Mesenchymal stem cell (in vitro differentiated cells and primary cell): ENCODE measurements around the gene NRBF2.
"Not testable (repeated sequence)": the region's sequence is repeated elsewhere in the genome, so short reads cannot be mapped to it uniquely, and the experiment has no call there.

Source experiments
- DNase-seq: peaks from one replicate; pipeline ENCODE4 v3.0.0-alpha.2; 2013
- H2AFZ ChIP-seq: one replicate; pipeline ENCODE4 v1.6.1; 2013; ENCODE audit warnings: low read depth, mild to moderate bottlenecking, control low read depth, inconsistent platforms, low read length, moderate library complexity
- H2AK5ac ChIP-seq: 2 replicates; pipeline ENCODE4 v1.6.1; 2013; ENCODE audit warnings: low read length, moderate library complexity, mild to moderate bottlenecking, inconsistent platforms; ENCODE audit not compliant: severe bottlenecking
- H2BK120ac ChIP-seq: one replicate; pipeline ENCODE4 v1.6.1; 2013; ENCODE audit warnings: low read depth, mild to moderate bottlenecking, inconsistent platforms, low read length, moderate library complexity
- H2BK12ac ChIP-seq, 2 experiments: one replicate each; pipeline ENCODE4 v1.6.1; 2013; ENCODE audit warnings: inconsistent platforms in 2 of 2, low read length in 2 of 2, mild to moderate bottlenecking in 2 of 2, moderate library complexity in 2 of 2, control low read depth in 1 of 2
- H2BK15ac ChIP-seq: one replicate; pipeline ENCODE4 v1.6.1; 2013; ENCODE audit warnings: mild to moderate bottlenecking, low read depth, inconsistent platforms; ENCODE audit not compliant: poor library complexity, severe bottlenecking
- H2BK5ac ChIP-seq: 2 replicates; pipeline ENCODE4 v1.6.1; 2013; ENCODE audit warnings: low read depth, mild to moderate bottlenecking, low read length, control low read depth, inconsistent platforms; ENCODE audit not compliant: poor library complexity, severe bottlenecking
- H3K14ac ChIP-seq, 2 experiments: one replicate each; pipeline ENCODE4 v1.6.1; 2013; ENCODE audit warnings: inconsistent platforms in 2 of 2, low read length in 2 of 2, control low read depth in 1 of 2, mild to moderate bottlenecking in 1 of 2, moderate library complexity in 1 of 2
- H3K18ac ChIP-seq, 2 experiments: one replicate each; pipeline ENCODE4 v1.6.1; 2013; ENCODE audit warnings: inconsistent platforms in 2 of 2, low read length in 2 of 2, control low read depth in 1 of 2, low read depth in 1 of 2, mild to moderate bottlenecking in 1 of 2
- H3K23ac ChIP-seq, 2 experiments: one replicate each; pipeline ENCODE4 v1.6.1; 2013; ENCODE audit warnings: inconsistent platforms in 2 of 2, low read length in 2 of 2, mild to moderate bottlenecking in 2 of 2, moderate library complexity in 2 of 2, control low read depth in 1 of 2
- H3K27ac ChIP-seq: 2 replicates; pipeline ENCODE4 v1.5.1; 2013; ENCODE audit warnings: mild to moderate bottlenecking, moderate library complexity, low read length, control low read depth, inconsistent platforms; ENCODE audit not compliant: poor library complexity, severe bottlenecking
- H3K27me3 ChIP-seq, 2 experiments: 2 replicates each; pipeline versions ENCODE4 v1.6.1 to v1.7.0; 2013; ENCODE audit warnings: low read length in 2 of 2, mild to moderate bottlenecking in 2 of 2, moderate library complexity in 2 of 2, control low read depth in 1 of 2, inconsistent platforms in 1 of 2; ENCODE audit not compliant: control insufficient read depth in 1 of 2, insufficient read depth in 1 of 2
- H3K36me3 ChIP-seq, 2 experiments: 2 replicates each; pipeline versions ENCODE4 v1.6.1 to v1.7.0; 2013; ENCODE audit warnings: low read length in 2 of 2, control low read depth in 1 of 2, inconsistent platforms in 1 of 2, low read depth in 1 of 2, mild to moderate bottlenecking in 1 of 2; ENCODE audit not compliant: insufficient read depth in 2 of 2, control insufficient read depth in 1 of 2
- H3K4ac ChIP-seq, 2 experiments: one replicate each; pipeline ENCODE4 v1.6.1; 2013; ENCODE audit warnings: inconsistent platforms in 2 of 2, low read length in 2 of 2, mild to moderate bottlenecking in 2 of 2, moderate library complexity in 2 of 2, control low read depth in 1 of 2, low read depth in 1 of 2
- H3K4me1 ChIP-seq: 2 replicates; pipeline ENCODE4 v1.6.1; 2013; ENCODE audit warnings: low read depth, low read length, control low read depth; ENCODE audit not compliant: control insufficient read depth, insufficient read depth
- H3K4me2 ChIP-seq: 2 replicates; pipeline ENCODE4 v1.6.1; 2013; ENCODE audit warnings: low read length, mild to moderate bottlenecking, inconsistent platforms; ENCODE audit not compliant: poor library complexity, severe bottlenecking
- H3K4me3 ChIP-seq, 2 experiments: 2 replicates each; pipeline versions ENCODE4 v1.5.1 to v1.7.0; 2013; ENCODE audit warnings: low read length in 2 of 2, mild to moderate bottlenecking in 2 of 2, control low read depth in 1 of 2, low read depth in 1 of 2; ENCODE audit not compliant: insufficient read depth in 1 of 2
- H3K79me1 ChIP-seq: replicated peaks from 2 replicates; pipeline ENCODE4 v1.6.1; 2013; ENCODE audit warnings: mild to moderate bottlenecking, control low read depth, low read length, inconsistent platforms; ENCODE audit not compliant: poor library complexity, severe bottlenecking
- H3K9ac ChIP-seq: 2 replicates; pipeline ENCODE4 v1.7.0; 2013; ENCODE audit warnings: mild to moderate bottlenecking, low read length, moderate library complexity
- H3K9me3 ChIP-seq: 2 replicates; pipeline ENCODE4 v1.7.0; 2013; ENCODE audit warnings: mild to moderate bottlenecking, low read length; ENCODE audit not compliant: control insufficient read depth
- H4K8ac ChIP-seq: one replicate; pipeline ENCODE4 v1.6.1; 2013; ENCODE audit warnings: inconsistent platforms, mild to moderate bottlenecking, low read length, moderate library complexity
- H4K91ac ChIP-seq: one replicate; pipeline ENCODE4 v1.6.1; 2013; ENCODE audit warnings: mild to moderate bottlenecking, low read length, inconsistent platforms
- WGBS: methylation state at CpG from one replicate; pipeline ENCODE4 v1.1.7; 2013; ENCODE audit warnings: mixed read lengths; 5-methylcytosine and 5-hydroxymethylcytosine counted together

Gene NRBF2

DNA sequence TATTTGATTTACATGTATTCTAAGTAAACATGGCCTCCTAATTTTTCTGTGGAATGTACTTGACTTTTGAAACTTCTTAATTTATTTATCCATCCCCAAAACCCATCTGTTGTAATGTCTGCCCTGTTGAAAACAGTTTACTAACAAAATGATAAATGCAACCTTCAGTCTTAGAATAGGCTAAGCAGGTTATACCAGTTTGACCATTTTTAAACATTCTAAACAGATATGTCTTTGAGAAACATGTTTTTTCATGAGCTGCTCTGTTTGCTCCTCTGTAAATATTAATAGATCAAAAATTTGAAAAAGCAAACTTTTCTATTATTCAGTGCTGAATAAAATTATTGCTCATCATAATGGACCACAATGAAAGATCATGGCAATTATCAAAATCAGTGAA lies 33.4 kb upstream of the NRBF2 start:
- Histone ChIP-seq H2BK5ac (no peak overlapping the region), H3K4me2 (no peak overlapping the region), H3K9ac (no peak overlapping the region), H2BK15ac (no peak overlapping the region), H3K79me1 (no peaks in the 10 kb centered on the region), H2BK12ac (no peak overlapping the region), H3K4ac (no peak overlapping the region), H3K14ac (no peak overlapping the region), H3K18ac (no peak overlapping the region), H2AFZ (no peak overlapping the region), H4K91ac (no peak overlapping the region), H3K27ac (no peak overlapping the region), H3K27me3 (no peaks in the 10 kb centered on the region), H2BK120ac (no peak overlapping the region), H3K9me3 (no peaks in the 10 kb centered on the region), H2AK5ac (no peak overlapping the region), H4K8ac (no peak overlapping the region), H3K4me3 (no peak overlapping the region), H3K4me1 (no peaks in the 10 kb centered on the region), H3K23ac (no peak overlapping the region), H3K36me3 (no peaks in the 10 kb centered on the region)
- DNase-seq: no peak

DNA sequence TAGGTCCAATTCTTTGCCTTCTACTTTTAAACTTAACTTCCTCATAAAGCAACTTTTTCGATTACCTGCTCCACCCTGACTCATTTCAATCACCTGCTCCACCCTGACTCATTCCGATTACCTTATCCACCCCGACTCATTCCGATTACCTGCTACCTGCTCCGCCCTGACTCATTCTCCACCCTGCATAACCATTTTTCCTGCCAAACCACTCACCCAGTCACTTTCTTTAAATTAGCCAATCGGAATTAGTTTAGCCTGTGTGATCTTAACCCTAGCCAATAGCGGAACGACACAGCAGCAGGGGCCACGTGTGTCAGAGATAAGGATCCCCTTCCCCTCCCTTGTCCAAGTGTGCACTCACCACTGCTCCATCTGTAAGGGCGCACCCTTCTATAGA lies 32.0 kb upstream of the NRBF2 start:
- H3K9me3 ChIP-seq, H3K4me2 ChIP-seq, H3K4me1 ChIP-seq, H4K8ac ChIP-seq, H3K27ac ChIP-seq, H3K79me1 ChIP-seq, H3K4ac ChIP-seq, H3K9ac ChIP-seq, H3K14ac ChIP-seq, H2BK5ac ChIP-seq, DNase-seq, H3K18ac ChIP-seq, H2BK12ac ChIP-seq, H2BK120ac ChIP-seq, H2AK5ac ChIP-seq, H3K23ac ChIP-seq, H3K4me3 ChIP-seq, H4K91ac ChIP-seq, H2BK15ac ChIP-seq, H3K27me3 ChIP-seq, H3K36me3 ChIP-seq, H2AFZ ChIP-seq: not testable (repeated sequence)
- WGBS: 86% methylated on average over 9 of the region's 10 CpGs

DNA sequence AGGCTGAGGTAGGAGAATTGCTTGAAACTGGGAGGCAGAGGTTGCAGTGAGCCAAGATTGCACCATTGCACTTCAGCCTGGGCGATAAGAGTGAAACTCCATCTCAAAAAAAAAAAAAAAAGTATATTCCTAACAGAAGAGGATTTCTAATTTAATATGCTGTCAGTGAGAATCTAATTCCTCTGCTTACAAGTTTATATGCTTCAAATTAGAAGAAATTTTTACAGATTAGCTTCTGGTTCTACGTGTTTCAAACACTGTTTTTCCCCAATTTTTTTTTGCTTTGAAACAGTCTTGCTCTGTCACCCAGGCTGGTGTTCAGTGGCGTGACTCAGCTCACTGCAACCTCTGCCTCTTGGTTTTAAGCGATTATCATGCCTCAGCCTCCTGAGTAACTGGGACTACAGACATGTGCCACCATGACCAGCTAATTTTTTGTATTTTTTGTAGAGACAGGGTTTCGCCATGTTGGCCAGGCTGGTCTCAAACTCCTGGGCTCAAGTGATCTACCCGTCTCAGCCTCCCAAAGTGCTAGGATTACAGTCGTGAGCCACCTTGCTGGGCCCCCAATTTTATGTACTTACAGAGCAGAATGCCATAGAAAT lies 30.7 kb upstream of the NRBF2 start:
- H2AK5ac ChIP-seq, H3K9me3 ChIP-seq, H3K14ac ChIP-seq, H4K8ac ChIP-seq, H3K9ac ChIP-seq, H3K23ac ChIP-seq, H3K4me1 ChIP-seq, H3K4ac ChIP-seq, H3K4me3 ChIP-seq, DNase-seq, H2BK15ac ChIP-seq, H2BK5ac ChIP-seq, H2BK12ac ChIP-seq, H3K79me1 ChIP-seq, H4K91ac ChIP-seq, H2AFZ ChIP-seq, H3K18ac ChIP-seq, H3K27ac ChIP-seq, H3K27me3 ChIP-seq, H2BK120ac ChIP-seq, H3K36me3 ChIP-seq, H3K4me2 ChIP-seq: not testable (repeated sequence)
- 91% methylated on average over 5 of the region's 7 CpGs for WGBS

- H2BK5ac ChIP-seq, H2BK120ac ChIP-seq, H4K8ac ChIP-seq, H3K9ac ChIP-seq, H3K4me1 ChIP-seq, H3K4me2 ChIP-seq, H2AK5ac ChIP-seq, H3K79me1 ChIP-seq, H3K27ac ChIP-seq, H2BK15ac ChIP-seq, DNase-seq, H3K27me3 ChIP-seq, H2AFZ ChIP-seq, H3K14ac ChIP-seq, H3K36me3 ChIP-seq, H4K91ac ChIP-seq, H3K23ac ChIP-seq, H3K4ac ChIP-seq, H3K9me3 ChIP-seq, H3K4me3 ChIP-seq, H3K18ac ChIP-seq, H2BK12ac ChIP-seq: not testable (repeated sequence)
- 89% methylated on average over 4 of the region's 4 CpGs for WGBS
Observed at GRCh38 chr10:63103178-63103577, 29.9 kb upstream of the NRBF2 start.
